DOHH2 (cell line): ENCODE measurements around the gene TMCC3.

Source experiments
- H3F3A ChIP-seq: fragments of 200-600 bp; sonication (generic), shearing (Covaris generic); 2 replicates; pipeline ENCODE4 v1.6.0; 2016; ENCODE audit warnings: antibody characterized with exemption, mild to moderate bottlenecking; ENCODE audit not compliant: control insufficient read depth, insufficient read depth
- H3K27ac ChIP-seq: fragments of 200-600 bp; sonication (generic); 2 replicates; pipeline ENCODE4 v1.5.1; 2014; ENCODE audit warnings: low read depth, mild to moderate bottlenecking, low read length, moderate library complexity
- H3K27me3 ChIP-seq: fragments of 200-600 bp; sonication (generic); 2 replicates; pipeline ENCODE4 v1.6.1; 2014; ENCODE audit warnings: mild to moderate bottlenecking, low read length, mixed read lengths; ENCODE audit not compliant: control insufficient read depth
- H3K36me3 ChIP-seq: fragments of 200-600 bp; sonication (generic); 2 replicates; pipeline ENCODE4 v1.6.1; 2014; ENCODE audit warnings: mild to moderate bottlenecking, low read length, moderate library complexity, mixed read lengths; ENCODE audit not compliant: control insufficient read depth
- H3K4me1 ChIP-seq: fragments of 200-600 bp; sonication (generic); 2 replicates; pipeline ENCODE4 v1.6.1; 2014; ENCODE audit warnings: mild to moderate bottlenecking, low read length, mixed read lengths; ENCODE audit not compliant: control insufficient read depth
- H3K4me2 ChIP-seq: fragments of 200-600 bp; sonication (generic); 2 replicates; pipeline ENCODE4 v1.6.0; 2014; ENCODE audit warnings: mild to moderate bottlenecking, low read length, moderate library complexity
- H3K4me3 ChIP-seq: fragments of 200-600 bp; sonication (generic); 2 replicates; pipeline ENCODE4 v1.5.1; 2014; ENCODE audit warnings: mild to moderate bottlenecking, low read length, mixed read lengths
- H3K79me2 ChIP-seq: fragments of 200-600 bp; sonication (generic); 2 replicates; pipeline ENCODE4 v1.6.1; 2014; ENCODE audit warnings: mild to moderate bottlenecking, low read length, mixed read lengths; ENCODE audit not compliant: control insufficient read depth
- H3K9me2 ChIP-seq: fragments of 200-600 bp; sonication (generic); replicated peaks from 2 replicates; pipeline ENCODE4 v1.6.1; 2014; ENCODE audit warnings: mild to moderate bottlenecking, low read length, mixed read lengths; ENCODE audit not compliant: control insufficient read depth
- H3K9me3 ChIP-seq: fragments of 200-600 bp; sonication (generic); 2 replicates; pipeline ENCODE4 v1.6.1; 2014; ENCODE audit warnings: antibody characterized with exemption, low read length, mixed read lengths; ENCODE audit not compliant: control insufficient read depth, insufficient read depth
- H4K20me1 ChIP-seq: fragments of 200-600 bp; sonication (generic); 2 replicates; pipeline ENCODE4 v1.6.0; 2014; ENCODE audit warnings: low read depth, mild to moderate bottlenecking, antibody characterized with exemption, low read length, moderate library complexity; ENCODE audit not compliant: control insufficient read depth, insufficient read depth
- CTCF ChIP-seq: fragments of 200-600 bp; sonication (generic); IDR thresholded peaks from one replicate; pipeline ENCODE4 v1.5.1; 2014; ENCODE audit warnings: antibody characterized with exemption, mild to moderate bottlenecking, low read depth, low read length; ENCODE audit not compliant: poor library complexity, severe bottlenecking
- EZH2phosphoT487 ChIP-seq: fragments of 200-600 bp; sonication (generic); IDR thresholded peaks from 2 replicates; pipeline ENCODE4 v1.6.1; 2017; ENCODE audit warnings: borderline replicate concordance, mild to moderate bottlenecking, antibody characterized with exemption, low read length, moderate library complexity, mixed read lengths

Gene TMCC3

GRCh38 chr12:94538318-94538717 lies 112.0 kb downstream of the TMCC3 start:
- Histone ChIP-seq H3K4me2 (no peak overlapping the region), H3K9me3 (no peaks in the 10 kb centered on the region), H3F3A (no peaks in the 10 kb centered on the region), H3K79me2 (no peaks in the 10 kb centered on the region), H3K9me2 (no peaks in the 10 kb centered on the region), H3K36me3 (no peaks in the 10 kb centered on the region), H4K20me1 (no peaks in the 10 kb centered on the region), H3K4me3 (no peak overlapping the region), H3K27ac (no peak overlapping the region), H3K27me3 (peaks cover 11% of the 10 kb centered on the region), H3K4me1 (no peaks in the 10 kb centered on the region)
- TF ChIP-seq CTCF = no peak
- TF ChIP-seq EZH2phosphoT487 = no peak

DNA sequence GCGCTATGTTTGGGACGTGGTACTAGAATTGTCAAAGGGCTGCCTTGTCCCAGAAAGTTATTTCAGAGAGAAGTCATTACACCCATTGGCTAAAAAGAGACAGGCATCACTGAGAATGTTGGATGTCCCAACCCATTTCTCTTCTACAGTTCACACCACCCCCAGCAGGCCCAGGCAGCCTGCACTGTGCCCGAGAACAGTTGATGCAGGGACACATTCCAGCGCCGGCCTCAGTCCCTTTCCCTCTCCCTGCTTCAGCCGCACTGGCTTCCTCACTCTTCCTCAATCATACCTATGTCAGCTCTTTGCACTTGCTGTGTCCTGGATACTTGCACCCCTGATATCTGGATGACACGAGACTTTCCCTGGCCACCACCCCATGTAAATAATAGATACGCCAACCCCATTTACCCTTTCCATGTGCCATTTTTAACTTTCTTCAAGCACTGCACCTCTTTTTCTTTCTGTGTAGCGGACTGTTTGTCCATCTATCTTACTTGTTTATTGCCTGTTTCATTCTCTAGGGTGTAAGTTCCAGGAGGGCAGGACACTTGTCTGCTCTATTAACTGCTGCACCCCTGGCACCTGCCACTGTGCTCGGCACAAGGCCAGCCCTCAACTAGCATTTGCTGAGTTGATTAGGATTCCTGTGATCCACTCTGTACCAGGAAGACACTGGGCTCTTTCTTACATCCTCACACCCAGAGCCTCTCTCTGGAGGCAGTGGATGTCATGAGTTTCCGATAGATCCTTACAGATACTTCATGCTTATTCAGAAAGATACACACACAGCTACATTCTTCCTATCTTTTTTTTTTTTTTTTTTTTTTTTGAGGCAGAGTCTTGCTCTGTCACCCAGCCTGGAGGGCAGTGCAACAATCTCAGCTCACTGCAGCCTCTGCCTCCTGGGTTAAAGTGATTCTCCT lies 114.1 kb downstream of the TMCC3 start:
- Histone ChIP-seq H3K4me3 (no peak overlapping the region), H3K9me3 (no peaks in the 10 kb centered on the region), H3F3A (no peaks in the 10 kb centered on the region), H3K36me3 (no peaks in the 10 kb centered on the region), H4K20me1 (no peaks in the 10 kb centered on the region), H3K4me1 (no peaks in the 10 kb centered on the region), H3K4me2 (no peak overlapping the region), H3K9me2 (no peaks in the 10 kb centered on the region), H3K27ac (no peak overlapping the region), H3K79me2 (no peaks in the 10 kb centered on the region), H3K27me3 (peaks cover 11% of the 10 kb centered on the region)
- TF ChIP-seq EZH2phosphoT487 (no peak), CTCF (no peak)

DNA sequence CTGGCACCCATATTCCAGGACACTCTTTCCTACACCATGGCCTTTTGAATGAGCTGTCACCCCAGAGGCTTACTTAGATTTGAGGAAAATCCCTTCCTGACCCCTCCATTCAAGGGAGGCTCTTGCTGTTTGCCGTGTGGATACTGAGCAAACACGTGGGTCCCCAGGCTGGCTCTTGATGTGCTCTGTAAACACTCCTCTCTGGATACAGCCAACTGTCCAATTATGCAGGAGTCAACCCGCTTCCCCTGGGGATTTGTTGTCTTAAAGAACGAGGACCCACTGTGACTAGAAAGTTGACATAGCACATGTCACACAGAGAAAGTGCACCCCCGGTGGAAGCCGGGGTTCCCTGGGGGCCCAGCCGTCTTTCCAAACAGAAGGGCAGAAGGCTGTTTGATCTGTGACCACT lies 114.8 kb downstream of the TMCC3 start:
- Histone ChIP-seq H3K27ac (no peak overlapping the region), H3K36me3 (no peaks in the 10 kb centered on the region), H3K79me2 (no peaks in the 10 kb centered on the region), H3K4me1 (no peaks in the 10 kb centered on the region), H4K20me1 (no peaks in the 10 kb centered on the region), H3K4me3 (no peak overlapping the region), H3K9me2 (no peaks in the 10 kb centered on the region), H3K9me3 (no peaks in the 10 kb centered on the region), H3K27me3 (peaks cover 11% of the 10 kb centered on the region), H3F3A (no peaks in the 10 kb centered on the region), H3K4me2 (no peak overlapping the region)
- TF ChIP-seq EZH2phosphoT487 (no peak), CTCF (no peak)
